ENCODE measurements around the gene SF3B2.

DNA sequence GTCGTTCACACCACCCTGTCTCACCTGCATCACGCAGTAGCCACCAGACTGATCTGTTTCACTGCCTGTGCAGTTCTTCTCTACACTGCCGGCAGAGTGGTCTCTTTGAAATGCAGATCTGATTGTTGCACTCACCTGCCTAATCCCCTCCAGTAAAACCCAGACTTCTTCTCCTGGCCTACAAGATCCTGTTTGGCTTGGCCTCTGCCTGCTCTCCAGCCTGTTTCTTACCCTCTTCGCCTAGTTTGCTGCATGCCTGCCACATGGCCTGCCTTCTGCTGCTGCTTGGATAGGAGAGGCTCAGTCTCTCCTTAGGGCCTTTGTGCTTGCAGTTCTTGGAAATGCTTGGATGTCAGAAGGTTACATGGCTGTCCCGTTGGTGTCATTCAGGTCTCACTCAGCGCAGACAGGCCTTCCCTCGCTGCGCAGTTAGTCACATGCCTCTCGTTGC lies 59.9 kb downstream of the SF3B2 start:
- TF ChIP-seq, protein P1, sequence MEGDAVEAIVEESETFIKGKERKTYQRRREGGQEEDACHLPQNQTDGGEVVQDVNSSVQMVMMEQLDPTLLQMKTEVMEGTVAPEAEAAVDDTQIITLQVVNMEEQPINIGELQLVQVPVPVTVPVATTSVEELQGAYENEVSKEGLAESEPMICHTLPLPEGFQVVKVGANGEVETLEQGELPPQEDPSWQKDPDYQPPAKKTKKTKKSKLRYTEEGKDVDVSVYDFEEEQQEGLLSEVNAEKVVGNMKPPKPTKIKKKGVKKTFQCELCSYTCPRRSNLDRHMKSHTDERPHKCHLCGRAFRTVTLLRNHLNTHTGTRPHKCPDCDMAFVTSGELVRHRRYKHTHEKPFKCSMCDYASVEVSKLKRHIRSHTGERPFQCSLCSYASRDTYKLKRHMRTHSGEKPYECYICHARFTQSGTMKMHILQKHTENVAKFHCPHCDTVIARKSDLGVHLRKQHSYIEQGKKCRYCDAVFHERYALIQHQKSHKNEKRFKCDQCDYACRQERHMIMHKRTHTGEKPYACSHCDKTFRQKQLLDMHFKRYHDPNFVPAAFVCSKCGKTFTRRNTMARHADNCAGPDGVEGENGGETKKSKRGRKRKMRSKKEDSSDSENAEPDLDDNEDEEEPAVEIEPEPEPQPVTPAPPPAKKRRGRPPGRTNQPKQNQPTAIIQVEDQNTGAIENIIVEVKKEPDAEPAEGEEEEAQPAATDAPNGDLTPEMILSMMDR (IDR thresholded peaks at IDR 0.05; ENCODE audit: extremely low read depth in 1 of 2, insufficient read depth in 1 of 2, low read depth in 1 of 2, low read length in 2 of 2) = no peak
- TF ChIP-seq POLR2A (IDR thresholded peaks at IDR 0.05; ENCODE audit: low read depth, low read length) (no peak), GATA2 (IDR thresholded peaks at IDR 0.05; ENCODE audit: insufficient read depth, insufficient read length, low read depth, low read length) (no peak), POLR2AphosphoS5 (IDR thresholded peaks at IDR 0.05; ENCODE audit: insufficient read depth, low read depth, low read length) (no peak), JUN (IDR thresholded peaks at IDR 0.05; ENCODE audit: borderline replicate concordance, insufficient read depth, insufficient read length, low read depth) (no peak)
- TF ChIP-seq, protein P2, sequence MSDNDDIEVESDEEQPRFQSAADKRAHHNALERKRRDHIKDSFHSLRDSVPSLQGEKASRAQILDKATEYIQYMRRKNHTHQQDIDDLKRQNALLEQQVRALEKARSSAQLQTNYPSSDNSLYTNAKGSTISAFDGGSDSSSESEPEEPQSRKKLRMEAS (IDR thresholded peaks at IDR 0.05; ENCODE audit: insufficient read depth, insufficient read length) = no peak

Data from endothelial cell of umbilical vein (primary cell).